Breast epithelium (tissue), 4 donors: ENCODE measurements around the gene PPP1R16B. TPM values are rescaled to one million over a fixed set of nuclear protein-coding genes. Genes with fewer than 3 reads are reported as not detected.

Source experiments
- DNase-seq, 2 donors: peaks; one replicate each; pipeline ENCODE4 v3.0.0-alpha.2; 2019; ENCODE audit warnings: low spot score in 2 of 2
- H3K27ac ChIP-seq, 2 donors: fragments of 200-600 bp; sonication (generic) in 1 of 2; one replicate each; pipeline ENCODE4 v1.5.1; 2016 to 2019; ENCODE audit warnings: mild to moderate bottlenecking in 1 of 2
- H3K27me3 ChIP-seq, 2 donors: fragments of 200-600 bp; sonication (generic) in 1 of 2; one replicate each; pipeline versions ENCODE4 v1.5.1 to v1.6.0; 2017 to 2019; ENCODE audit warnings: control low read depth in 1 of 2, mild to moderate bottlenecking in 1 of 2
- H3K36me3 ChIP-seq: fragments of 200-600 bp; one replicate; pipeline ENCODE4 v1.5.1; 2019
- H3K4me1 ChIP-seq, 2 donors: fragments of 200-600 bp; sonication (generic); one replicate each; pipeline ENCODE4 v1.5.1; 2016 to 2019; ENCODE audit warnings: control low read depth in 1 of 2
- H3K4me3 ChIP-seq, 3 donors: fragments of 200-600 bp; sonication (generic); 1 replicate in 2 of 3; 2 replicates in 1 of 3; pipeline ENCODE4 v1.5.1; 2016 to 2019; ENCODE audit warnings: mild to moderate bottlenecking in 3 of 3, moderate library complexity in 2 of 3
- H3K9me3 ChIP-seq, 2 donors: fragments of 200-600 bp; sonication (generic) in 1 of 2; one replicate each; pipeline ENCODE4 v1.5.1; 2016 to 2019; ENCODE audit warnings: control low read depth in 1 of 2
- POLR2A ChIP-seq: fragments of 450-650 bp; IDR thresholded peaks from one replicate; pipeline ENCODE4 v1.6.1; 2016; ENCODE audit warnings: antibody characterized with exemption, mild to moderate bottlenecking, moderate library complexity
- POLR2AphosphoS5 ChIP-seq, 3 donors: sonication (generic); formaldehyde crosslinking; IDR thresholded peaks; one replicate each; pipeline ENCODE4 v1.6.1; 2017; ENCODE audit warnings: antibody characterized with exemption in 3 of 3
- intact Hi-C: fragments of 100-400 bp; cut with DNase I; formaldehyde crosslinking; loops from one replicate; pipeline ENCODE4 v1.15.1; 2023; ENCODE audit warnings: low total_unique reads
- total RNA-seq, 3 donors: library from RNA; depleted of rRNA; stranded (reverse); fragments of >200 nt; gene quantifications; one replicate each; pipeline ENCODE4 v1.1.0, GENCODE V29; 2016
- TF ChIP-seq, protein P1 (sequence below), 3 donors: fragments of 450-650 bp; IDR thresholded peaks; one replicate each; pipeline ENCODE4 v1.5.1; 2016 to 2017; ENCODE audit warnings: antibody characterized with exemption in 3 of 3, mild to moderate bottlenecking in 3 of 3, moderate library complexity in 3 of 3

The PPP1R16B gene
- total RNA-seq, 3 donors from 2014 or later = 3.7 to 10.8 (median 8.2) TPM

- Histone ChIP-seq H3K4me3 (no peak overlapping the region), H3K9me3 (no peaks in the 10 kb centered on the region), H3K36me3 (no peaks in the 10 kb centered on the region), H3K27me3 (peaks cover 0 to 7% of the 10 kb centered on the region in 2 donors), H3K4me1 (no peaks in the 10 kb centered on the region), H3K27ac (no peak overlapping the region)
- intact Hi-C loops = no loop called here
- TF ChIP-seq POLR2A (no peak), POLR2AphosphoS5 (IDR thresholded peaks at IDR 0.05) (no peak)
- no peak for DNase-seq
Measured at GRCh38 chr20:38881806-38882440, 76.4 kb downstream of the PPP1R16B start.

DNA sequence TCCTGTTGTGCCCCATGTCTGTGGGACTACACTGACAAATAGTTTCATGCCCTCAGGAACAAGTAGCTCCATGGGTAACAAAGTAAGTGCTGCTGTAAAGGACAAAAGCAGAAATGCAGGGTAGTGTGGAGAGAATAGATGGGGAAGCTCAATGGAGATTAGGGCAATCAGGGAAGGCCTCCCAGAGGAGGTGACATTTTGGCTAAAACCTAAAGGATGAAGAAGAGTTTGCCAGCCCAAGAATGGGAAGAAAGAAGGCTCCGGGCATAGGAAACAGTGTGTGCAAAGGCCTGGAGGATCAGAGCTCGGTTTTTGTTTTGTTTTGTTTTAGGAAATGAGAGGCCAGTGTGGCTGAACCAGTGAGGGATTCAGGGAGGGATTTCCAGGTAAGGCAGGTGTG lies 77.1 kb downstream of the PPP1R16B start:
- DNase-seq = no peak
- no peaks in the 10 kb centered on the region for H3K36me3 ChIP-seq
- intact Hi-C loops = no loop called here
- H3K27me3 ChIP-seq = peaks cover 0 to 7% of the 10 kb centered on the region in 2 donors
- H3K27ac ChIP-seq = no peak overlapping the region
- no peaks in the 10 kb centered on the region for H3K4me1 ChIP-seq
- TF ChIP-seq, protein P1, sequence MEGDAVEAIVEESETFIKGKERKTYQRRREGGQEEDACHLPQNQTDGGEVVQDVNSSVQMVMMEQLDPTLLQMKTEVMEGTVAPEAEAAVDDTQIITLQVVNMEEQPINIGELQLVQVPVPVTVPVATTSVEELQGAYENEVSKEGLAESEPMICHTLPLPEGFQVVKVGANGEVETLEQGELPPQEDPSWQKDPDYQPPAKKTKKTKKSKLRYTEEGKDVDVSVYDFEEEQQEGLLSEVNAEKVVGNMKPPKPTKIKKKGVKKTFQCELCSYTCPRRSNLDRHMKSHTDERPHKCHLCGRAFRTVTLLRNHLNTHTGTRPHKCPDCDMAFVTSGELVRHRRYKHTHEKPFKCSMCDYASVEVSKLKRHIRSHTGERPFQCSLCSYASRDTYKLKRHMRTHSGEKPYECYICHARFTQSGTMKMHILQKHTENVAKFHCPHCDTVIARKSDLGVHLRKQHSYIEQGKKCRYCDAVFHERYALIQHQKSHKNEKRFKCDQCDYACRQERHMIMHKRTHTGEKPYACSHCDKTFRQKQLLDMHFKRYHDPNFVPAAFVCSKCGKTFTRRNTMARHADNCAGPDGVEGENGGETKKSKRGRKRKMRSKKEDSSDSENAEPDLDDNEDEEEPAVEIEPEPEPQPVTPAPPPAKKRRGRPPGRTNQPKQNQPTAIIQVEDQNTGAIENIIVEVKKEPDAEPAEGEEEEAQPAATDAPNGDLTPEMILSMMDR (IDR thresholded peaks at IDR 0.05) = no peak
- TF ChIP-seq POLR2AphosphoS5 (IDR thresholded peaks at IDR 0.05) (no peak), POLR2A (no peak)
- H3K4me3 ChIP-seq = no peak overlapping the region
- H3K9me3 ChIP-seq = no peaks in the 10 kb centered on the region

DNA sequence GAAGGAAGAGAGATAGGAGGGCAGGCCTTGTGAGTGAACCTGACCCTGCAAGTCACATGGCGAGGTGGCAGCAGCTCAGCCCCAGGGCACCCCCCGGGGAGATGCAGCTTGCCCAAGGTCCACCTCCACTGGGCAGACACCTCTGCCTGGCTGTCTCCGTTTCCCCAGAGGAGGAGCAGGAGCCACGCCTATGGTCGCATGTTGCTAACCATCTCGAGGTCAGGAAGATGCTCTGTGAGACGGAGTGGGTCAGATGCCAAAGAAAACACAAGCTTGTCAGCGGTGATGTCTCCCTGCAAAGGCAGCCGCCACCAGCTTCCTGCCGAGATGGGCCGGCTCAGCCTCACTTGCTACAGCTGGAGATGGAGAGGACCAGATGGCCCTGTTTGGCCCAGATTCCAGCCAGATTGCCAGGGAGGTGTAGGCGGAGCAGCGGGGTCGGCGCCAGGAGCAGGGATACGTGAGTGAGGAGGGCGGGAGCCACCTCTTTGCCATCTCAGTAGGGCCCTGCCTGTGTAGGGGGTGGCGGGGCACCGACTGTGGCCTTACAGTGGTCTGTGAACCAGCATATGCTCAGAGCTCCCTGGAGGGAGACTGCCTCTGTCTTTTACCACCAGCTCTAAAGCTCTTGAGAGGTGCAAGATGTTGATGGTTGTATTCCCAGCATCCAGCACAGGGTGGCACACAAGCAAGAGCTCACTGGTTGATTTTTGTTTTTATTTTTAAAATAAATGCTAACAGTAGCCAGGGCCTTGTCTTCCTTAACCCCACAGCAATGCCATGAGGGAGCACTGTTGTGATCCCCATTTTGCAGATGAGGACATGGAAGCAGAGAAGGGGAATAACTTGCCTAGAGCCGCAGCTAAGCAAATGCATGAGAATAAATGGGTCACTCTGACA lies 77.8 kb downstream of the PPP1R16B start:
- H3K4me1 ChIP-seq = no peaks in the 10 kb centered on the region
- no peaks in the 10 kb centered on the region for H3K36me3 ChIP-seq
- H3K27me3 ChIP-seq = peaks cover 0 to 7% of the 10 kb centered on the region in 2 donors
- H3K27ac ChIP-seq = no peak overlapping the region
- H3K9me3 ChIP-seq = no peaks in the 10 kb centered on the region
- intact Hi-C loops = no loop called here
- no peak overlapping the region for H3K4me3 ChIP-seq
- no peak for DNase-seq
- TF ChIP-seq POLR2A (no peak), POLR2AphosphoS5 (IDR thresholded peaks at IDR 0.05) (no peak)
- TF ChIP-seq, protein P1 (IDR thresholded peaks at IDR 0.05) = no peak

- no peak for TF ChIP-seq POLR2AphosphoS5 (IDR thresholded peaks at IDR 0.05)
- no peak for TF ChIP-seq POLR2A
- H3K4me3 ChIP-seq = no peak overlapping the region
- no peaks in the 10 kb centered on the region for H3K4me1 ChIP-seq
- no peak for DNase-seq
- H3K36me3 ChIP-seq = no peaks in the 10 kb centered on the region
- peaks cover 0 to 7% of the 10 kb centered on the region in 2 donors for H3K27me3 ChIP-seq
- H3K9me3 ChIP-seq = no peaks in the 10 kb centered on the region
- H3K27ac ChIP-seq = no peak overlapping the region
- intact Hi-C loops = no loop called here
Measured at GRCh38 chr20:38883981-38884733, 78.7 kb downstream of the PPP1R16B start.

GRCh38 chr20:38885357-38885756 lies 79.9 kb downstream of the PPP1R16B start:
- TF ChIP-seq POLR2AphosphoS5 (IDR thresholded peaks at IDR 0.05) = no peak
- TF ChIP-seq, protein P1 (IDR thresholded peaks at IDR 0.05) = no peak
- TF ChIP-seq POLR2A = no peak
- intact Hi-C loops = no loop called here
- H3K4me3 ChIP-seq = no peak overlapping the region
- peaks cover 0 to 7% of the 10 kb centered on the region in 2 donors for H3K27me3 ChIP-seq
- H3K9me3 ChIP-seq = no peaks in the 10 kb centered on the region
- H3K4me1 ChIP-seq = no peaks in the 10 kb centered on the region
- H3K27ac ChIP-seq = no peak overlapping the region
- DNase-seq = no peak
- no peaks in the 10 kb centered on the region for H3K36me3 ChIP-seq
